Measurements from ENCODE around the gene CCDC7. TPM values are rescaled to one million over a fixed set of nuclear protein-coding genes. Genes with fewer than 3 reads are reported as not detected.

CCDC7 gene
- total RNA-seq, 1 experiment from 2014 or later = 1.9 TPM

GRCh38 chr10:32530231-32530630 is 84.3 kb downstream of the CCDC7 start:
- Mint-ChIP-seq H3K4me1 (no peaks in the 10 kb centered on the region), H3K9me3 (peaks cover 18% of the 10 kb centered on the region), H3K36me3 (peaks cover 8% of the 10 kb centered on the region), H3K27ac (no peak overlapping the region), H3K27me3 (ENCODE audit: low read depth) (no peaks in the 10 kb centered on the region), H3K4me3 (no peak overlapping the region)
- ChIA-PET CTCF (no interaction called here), POLR2A (no interaction called here)
- TF ChIP-seq, protein P1, sequence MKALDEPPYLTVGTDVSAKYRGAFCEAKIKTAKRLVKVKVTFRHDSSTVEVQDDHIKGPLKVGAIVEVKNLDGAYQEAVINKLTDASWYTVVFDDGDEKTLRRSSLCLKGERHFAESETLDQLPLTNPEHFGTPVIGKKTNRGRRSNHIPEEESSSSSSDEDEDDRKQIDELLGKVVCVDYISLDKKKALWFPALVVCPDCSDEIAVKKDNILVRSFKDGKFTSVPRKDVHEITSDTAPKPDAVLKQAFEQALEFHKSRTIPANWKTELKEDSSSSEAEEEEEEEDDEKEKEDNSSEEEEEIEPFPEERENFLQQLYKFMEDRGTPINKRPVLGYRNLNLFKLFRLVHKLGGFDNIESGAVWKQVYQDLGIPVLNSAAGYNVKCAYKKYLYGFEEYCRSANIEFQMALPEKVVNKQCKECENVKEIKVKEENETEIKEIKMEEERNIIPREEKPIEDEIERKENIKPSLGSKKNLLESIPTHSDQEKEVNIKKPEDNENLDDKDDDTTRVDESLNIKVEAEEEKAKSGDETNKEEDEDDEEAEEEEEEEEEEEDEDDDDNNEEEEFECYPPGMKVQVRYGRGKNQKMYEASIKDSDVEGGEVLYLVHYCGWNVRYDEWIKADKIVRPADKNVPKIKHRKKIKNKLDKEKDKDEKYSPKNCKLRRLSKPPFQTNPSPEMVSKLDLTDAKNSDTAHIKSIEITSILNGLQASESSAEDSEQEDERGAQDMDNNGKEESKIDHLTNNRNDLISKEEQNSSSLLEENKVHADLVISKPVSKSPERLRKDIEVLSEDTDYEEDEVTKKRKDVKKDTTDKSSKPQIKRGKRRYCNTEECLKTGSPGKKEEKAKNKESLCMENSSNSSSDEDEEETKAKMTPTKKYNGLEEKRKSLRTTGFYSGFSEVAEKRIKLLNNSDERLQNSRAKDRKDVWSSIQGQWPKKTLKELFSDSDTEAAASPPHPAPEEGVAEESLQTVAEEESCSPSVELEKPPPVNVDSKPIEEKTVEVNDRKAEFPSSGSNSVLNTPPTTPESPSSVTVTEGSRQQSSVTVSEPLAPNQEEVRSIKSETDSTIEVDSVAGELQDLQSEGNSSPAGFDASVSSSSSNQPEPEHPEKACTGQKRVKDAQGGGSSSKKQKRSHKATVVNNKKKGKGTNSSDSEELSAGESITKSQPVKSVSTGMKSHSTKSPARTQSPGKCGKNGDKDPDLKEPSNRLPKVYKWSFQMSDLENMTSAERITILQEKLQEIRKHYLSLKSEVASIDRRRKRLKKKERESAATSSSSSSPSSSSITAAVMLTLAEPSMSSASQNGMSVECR (CRISPR knock-in tag; IDR thresholded peaks at IDR 0.05; ENCODE audit: borderline replicate concordance) = no peak
- TF ChIP-seq NFATC4 (CRISPR knock-in tag; IDR thresholded peaks at IDR 0.05) (no peak), ATF2 (CRISPR knock-in tag; IDR thresholded peaks at IDR 0.05; ENCODE audit: borderline replicate concordance, low read depth) (no peak), NR1H2 (CRISPR knock-in tag; IDR thresholded peaks at IDR 0.05) (no peak), NFYB (CRISPR knock-in tag; conservative IDR thresholded peaks at IDR 0.05; ENCODE audit: low read depth) (no peak), KAT7 (CRISPR knock-in tag; IDR thresholded peaks at IDR 0.05; ENCODE audit: borderline replicate concordance) (no peak), TEAD4 (CRISPR knock-in tag; IDR thresholded peaks at IDR 0.05) (no peak), FOXJ3 (CRISPR knock-in tag; IDR thresholded peaks at IDR 0.05; ENCODE audit: borderline replicate concordance) (no peak)
- TF ChIP-seq, protein P2, sequence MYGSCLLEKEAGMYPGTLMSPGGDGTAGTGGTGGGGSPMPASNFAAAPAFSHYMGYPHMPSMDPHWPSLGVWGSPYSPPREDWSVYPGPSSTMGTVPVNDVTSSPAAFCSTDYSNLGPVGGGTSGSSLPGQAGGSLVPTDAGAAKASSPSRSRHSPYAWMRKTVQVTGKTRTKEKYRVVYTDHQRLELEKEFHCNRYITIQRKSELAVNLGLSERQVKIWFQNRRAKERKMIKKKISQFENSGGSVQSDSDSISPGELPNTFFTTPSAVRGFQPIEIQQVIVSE (CRISPR knock-in tag; IDR thresholded peaks at IDR 0.05; ENCODE audit: borderline replicate concordance) = no peak
- TF ChIP-seq, protein P3, sequence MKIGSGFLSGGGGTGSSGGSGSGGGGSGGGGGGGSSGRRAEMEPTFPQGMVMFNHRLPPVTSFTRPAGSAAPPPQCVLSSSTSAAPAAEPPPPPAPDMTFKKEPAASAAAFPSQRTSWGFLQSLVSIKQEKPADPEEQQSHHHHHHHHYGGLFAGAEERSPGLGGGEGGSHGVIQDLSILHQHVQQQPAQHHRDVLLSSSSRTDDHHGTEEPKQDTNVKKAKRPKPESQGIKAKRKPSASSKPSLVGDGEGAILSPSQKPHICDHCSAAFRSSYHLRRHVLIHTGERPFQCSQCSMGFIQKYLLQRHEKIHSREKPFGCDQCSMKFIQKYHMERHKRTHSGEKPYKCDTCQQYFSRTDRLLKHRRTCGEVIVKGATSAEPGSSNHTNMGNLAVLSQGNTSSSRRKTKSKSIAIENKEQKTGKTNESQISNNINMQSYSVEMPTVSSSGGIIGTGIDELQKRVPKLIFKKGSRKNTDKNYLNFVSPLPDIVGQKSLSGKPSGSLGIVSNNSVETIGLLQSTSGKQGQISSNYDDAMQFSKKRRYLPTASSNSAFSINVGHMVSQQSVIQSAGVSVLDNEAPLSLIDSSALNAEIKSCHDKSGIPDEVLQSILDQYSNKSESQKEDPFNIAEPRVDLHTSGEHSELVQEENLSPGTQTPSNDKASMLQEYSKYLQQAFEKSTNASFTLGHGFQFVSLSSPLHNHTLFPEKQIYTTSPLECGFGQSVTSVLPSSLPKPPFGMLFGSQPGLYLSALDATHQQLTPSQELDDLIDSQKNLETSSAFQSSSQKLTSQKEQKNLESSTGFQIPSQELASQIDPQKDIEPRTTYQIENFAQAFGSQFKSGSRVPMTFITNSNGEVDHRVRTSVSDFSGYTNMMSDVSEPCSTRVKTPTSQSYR (CRISPR knock-in tag; IDR thresholded peaks at IDR 0.05) = no peak
- TF ChIP-seq, protein P4, sequence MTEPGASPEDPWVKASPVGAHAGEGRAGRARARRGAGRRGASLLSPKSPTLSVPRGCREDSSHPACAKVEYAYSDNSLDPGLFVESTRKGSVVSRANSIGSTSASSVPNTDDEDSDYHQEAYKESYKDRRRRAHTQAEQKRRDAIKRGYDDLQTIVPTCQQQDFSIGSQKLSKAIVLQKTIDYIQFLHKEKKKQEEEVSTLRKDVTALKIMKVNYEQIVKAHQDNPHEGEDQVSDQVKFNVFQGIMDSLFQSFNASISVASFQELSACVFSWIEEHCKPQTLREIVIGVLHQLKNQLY (CRISPR knock-in tag; IDR thresholded peaks at IDR 0.05) = no peak
- DNase-seq (ENCODE audit: low spot score) (no peak), ATAC-seq (no peak)

DNA sequence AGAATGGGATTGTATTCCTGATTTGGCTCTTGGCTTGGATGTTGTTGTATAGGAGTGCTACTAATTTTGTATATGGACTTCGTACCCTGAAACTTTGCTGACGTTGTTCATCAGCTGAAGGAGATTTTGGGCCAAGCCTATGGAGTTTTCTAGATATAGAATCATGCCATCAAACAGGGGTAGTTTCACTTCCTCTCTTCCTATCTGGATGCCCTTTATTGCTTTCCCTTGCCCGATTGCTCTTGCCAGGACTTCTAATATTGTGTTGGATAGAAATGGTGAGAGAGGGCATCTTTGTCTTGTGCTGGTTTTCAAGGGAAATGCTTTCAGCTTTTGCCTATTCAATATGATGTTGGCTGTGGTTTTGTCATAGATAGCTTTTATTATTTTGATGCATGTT is 92.3 kb downstream of the CCDC7 start:
- TF ChIP-seq E2F4 (CRISPR knock-in tag; IDR thresholded peaks at IDR 0.05; ENCODE audit: borderline replicate concordance, low read depth) (no peak), MYBL2 (CRISPR knock-in tag; IDR thresholded peaks at IDR 0.05) (no peak), ATF1 (CRISPR knock-in tag; IDR thresholded peaks at IDR 0.05) (no peak), KAT7 (CRISPR knock-in tag; IDR thresholded peaks at IDR 0.05; ENCODE audit: borderline replicate concordance) (no peak), ZNF317 (CRISPR knock-in tag; IDR thresholded peaks at IDR 0.05; ENCODE audit: borderline replicate concordance, low read depth) (no peak), FOXP1 (CRISPR knock-in tag; IDR thresholded peaks at IDR 0.05; ENCODE audit: borderline replicate concordance) (no peak), ZBTB21 (CRISPR knock-in tag; IDR thresholded peaks at IDR 0.05; ENCODE audit: borderline replicate concordance) (no peak), JUN (CRISPR knock-in tag; IDR thresholded peaks at IDR 0.05) (no peak), ELF4 (CRISPR knock-in tag; IDR thresholded peaks at IDR 0.05; ENCODE audit: low read depth) (no peak), JAZF1 (CRISPR knock-in tag; IDR thresholded peaks at IDR 0.05) (no peak), NFYB (CRISPR knock-in tag; conservative IDR thresholded peaks at IDR 0.05; ENCODE audit: low read depth) (no peak), ZNF232 (CRISPR knock-in tag; IDR thresholded peaks at IDR 0.05) (no peak), NR3C1 (CRISPR knock-in tag; conservative IDR thresholded peaks at IDR 0.05; ENCODE audit: low read depth) (no peak), E2F1 (CRISPR knock-in tag; IDR thresholded peaks at IDR 0.05) (no peak)
- peaks cover 6% of the 10 kb centered on the region for H3K4me1 Mint-ChIP-seq
- H3K36me3 Mint-ChIP-seq = peaks cover 8% of the 10 kb centered on the region
- DNase-seq (ENCODE audit: low spot score) = no peak
- no peak overlapping the region for H3K4me3 Mint-ChIP-seq
- H3K27me3 Mint-ChIP-seq (ENCODE audit: low read depth) = no peaks in the 10 kb centered on the region
- no peak for ATAC-seq
- no peak overlapping the region for H3K27ac Mint-ChIP-seq
- ChIA-PET CTCF (no interaction called here), POLR2A (no interaction called here)
- peaks cover 30% of the 10 kb centered on the region for H3K9me3 Mint-ChIP-seq
